ENCODE data around the gene UVRAG.

DNA sequence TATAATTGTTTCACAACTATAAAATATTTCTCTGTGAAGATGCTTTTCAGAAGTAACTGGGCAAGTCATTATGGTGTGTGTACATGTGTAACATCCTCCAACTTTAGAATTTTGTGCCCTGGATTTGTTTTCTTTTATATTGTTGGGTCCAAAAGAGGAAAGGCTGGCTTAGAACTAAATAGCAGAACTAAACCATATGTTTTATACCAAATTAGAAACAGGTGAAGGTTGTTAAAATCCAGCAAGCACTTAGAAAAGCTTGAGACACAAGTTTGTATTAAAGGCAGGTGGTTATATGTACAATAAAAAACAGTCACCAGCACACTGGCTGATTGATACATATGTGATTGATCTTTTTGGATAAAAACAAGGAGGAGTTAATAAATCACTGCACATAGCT is 232.8 kb downstream of the UVRAG start:
- no peak for TF ChIP-seq POLR2A (IDR thresholded peaks at IDR 0.05; ENCODE audit: low read length)
- no peak for TF ChIP-seq GATA1 (IDR thresholded peaks at IDR 0.05; ENCODE audit: low read depth, low read length)
